ENCODE measurements around the gene TFDP2.

DNA sequence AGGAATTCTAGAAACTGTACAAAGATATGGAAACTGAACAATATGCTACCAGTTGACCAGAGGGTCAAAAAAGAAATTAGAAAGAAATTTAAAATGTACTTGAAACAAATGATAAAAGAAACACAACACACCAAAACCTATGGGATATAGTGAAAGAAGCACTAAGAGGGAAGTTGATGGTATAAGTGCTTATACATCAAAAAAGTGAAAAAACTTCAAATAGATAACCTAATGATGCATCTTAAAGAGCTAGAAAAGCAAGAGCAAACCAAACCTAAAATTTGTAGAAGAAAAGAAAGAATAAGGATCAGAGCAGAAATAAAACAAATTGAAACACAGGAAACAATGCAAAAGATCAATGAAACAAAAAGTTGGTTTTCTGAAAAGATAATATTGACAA is 68.2 kb downstream of the TFDP2 start:
- no peak for TF ChIP-seq EZH2 (IDR thresholded peaks at IDR 0.05; ENCODE audit: low read depth)
- TF ChIP-seq, protein P1, sequence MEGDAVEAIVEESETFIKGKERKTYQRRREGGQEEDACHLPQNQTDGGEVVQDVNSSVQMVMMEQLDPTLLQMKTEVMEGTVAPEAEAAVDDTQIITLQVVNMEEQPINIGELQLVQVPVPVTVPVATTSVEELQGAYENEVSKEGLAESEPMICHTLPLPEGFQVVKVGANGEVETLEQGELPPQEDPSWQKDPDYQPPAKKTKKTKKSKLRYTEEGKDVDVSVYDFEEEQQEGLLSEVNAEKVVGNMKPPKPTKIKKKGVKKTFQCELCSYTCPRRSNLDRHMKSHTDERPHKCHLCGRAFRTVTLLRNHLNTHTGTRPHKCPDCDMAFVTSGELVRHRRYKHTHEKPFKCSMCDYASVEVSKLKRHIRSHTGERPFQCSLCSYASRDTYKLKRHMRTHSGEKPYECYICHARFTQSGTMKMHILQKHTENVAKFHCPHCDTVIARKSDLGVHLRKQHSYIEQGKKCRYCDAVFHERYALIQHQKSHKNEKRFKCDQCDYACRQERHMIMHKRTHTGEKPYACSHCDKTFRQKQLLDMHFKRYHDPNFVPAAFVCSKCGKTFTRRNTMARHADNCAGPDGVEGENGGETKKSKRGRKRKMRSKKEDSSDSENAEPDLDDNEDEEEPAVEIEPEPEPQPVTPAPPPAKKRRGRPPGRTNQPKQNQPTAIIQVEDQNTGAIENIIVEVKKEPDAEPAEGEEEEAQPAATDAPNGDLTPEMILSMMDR (conservative IDR thresholded peaks at IDR 0.05), result no peak
